ENCODE results near the gene ADH6.

DNA sequence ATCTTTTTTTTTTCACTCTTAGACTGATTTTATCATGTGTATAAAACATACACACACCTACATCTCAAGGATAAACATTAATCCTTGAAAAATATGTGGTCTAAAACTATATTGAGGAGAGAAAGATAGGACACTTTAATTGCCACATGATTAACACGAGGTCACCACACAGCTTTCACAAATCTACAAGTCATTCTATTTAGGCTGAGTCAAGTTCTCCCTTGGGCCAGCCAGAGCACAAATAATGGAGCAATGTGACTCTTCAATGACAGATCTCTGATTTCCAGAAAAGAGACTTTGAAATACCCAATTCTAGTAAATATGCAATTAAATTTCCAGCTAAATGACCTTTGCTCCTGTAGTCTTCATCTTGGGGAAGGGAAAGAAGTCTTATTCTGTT lies 62.1 kb downstream of the ADH6 start:
- TF ChIP-seq POLR2A (IDR thresholded peaks at IDR 0.05; ENCODE audit: low read length) (no peak), GATA1 (IDR thresholded peaks at IDR 0.05; ENCODE audit: low read depth, low read length) (no peak)

Data from erythroblast (primary cell).